Measurements from ENCODE around the gene RPH3AL.
"Not testable (repeated sequence)": the region's sequence is repeated elsewhere in the genome, so short reads cannot be mapped to it uniquely, and the experiment has no call there.

The RPH3AL gene

GRCh38 chr17:170130-170670 is 182.4 kb downstream of the RPH3AL start:
- DNase-seq = no peak

- not testable (repeated sequence) for DNase-seq
Observed at GRCh38 chr17:168614-169013, 184.0 kb downstream of the RPH3AL start.

- DNase-seq = no peak
Observed at GRCh38 chr17:165939-166338, 186.7 kb downstream of the RPH3AL start.

GRCh38 chr17:164303-165235 is 188.0 kb downstream of the RPH3AL start:
- DNase-seq = no peak

GRCh38 chr17:163514-164098 is 189.0 kb downstream of the RPH3AL start:
- DNase-seq = no peak

GRCh38 chr17:162689-163088 is 189.9 kb downstream of the RPH3AL start:
- DNase-seq = no peak
